Left ventricle myocardium inferior (tissue), 1 donor: ENCODE results near the gene MT1B. TPM values are rescaled to one million over a fixed set of nuclear protein-coding genes. Genes with fewer than 3 reads are reported as not detected.

Experiments used
- DNase-seq: peaks from one replicate; pipeline ENCODE4 v3.0.0-alpha.2; 2020
- H3K27ac ChIP-seq: fragments of 200-600 bp; replicated peaks from 2 replicates; pipeline ENCODE4 v1.8.0; 2021
- H3K27me3 ChIP-seq: fragments of 200-600 bp; 2 replicates; pipeline ENCODE4 v1.8.0; 2021; ENCODE audit warnings: low read depth
- H3K36me3 ChIP-seq: fragments of 200-600 bp; 2 replicates; pipeline ENCODE4 v1.8.0; 2021
- H3K4me1 ChIP-seq: fragments of 200-600 bp; 2 replicates; pipeline ENCODE4 v1.8.0; 2021
- H3K4me3 ChIP-seq: fragments of 200-600 bp; 2 replicates; pipeline ENCODE4 v1.8.0; 2021; ENCODE audit warnings: mild to moderate bottlenecking, moderate library complexity
- H3K9me3 ChIP-seq: fragments of 200-600 bp; replicated peaks from 2 replicates; pipeline ENCODE4 v1.8.0; 2021
- CTCF ChIP-seq: fragments of 200-600 bp; IDR thresholded peaks from 2 replicates; pipeline ENCODE4 v1.8.0; 2021; ENCODE audit warnings: antibody characterized with exemption, mild to moderate bottlenecking, borderline replicate concordance
- intact Hi-C: fragments of 100-400 bp; cut with micrococcal nuclease; formaldehyde crosslinking; loops from one replicate; pipeline ENCODE4 v1.11.0; 2022
- total RNA-seq: library from RNA; stranded (reverse); fragmentation: NEBNext Ultra II Directional; extraction: Animal tissue kit (Norgen Biotek cat#: 25700); gene quantifications from one replicate; pipeline ENCODE4 v1.2.1, GENCODE V29; 2021
- donor health status: DM: no; HTN: yes; CAD: no; lungs with severe emphysema.

MT1B gene
- total RNA-seq, 1 donor from 2014 or later: not detected

GRCh38 chr16:56609463-56609921 lies 42.2 kb upstream of the MT1B start:
- no peaks in the 10 kb centered on the region for H3K9me3 ChIP-seq
- peak overlapping the region; percentile 78 for H3K4me3 ChIP-seq
- H3K4me1 ChIP-seq: peaks cover 66% of the 10 kb centered on the region
- H3K36me3 ChIP-seq: no peaks in the 10 kb centered on the region
- intact Hi-C loops: loop anchor here (10.0 kb wide), 1 partner anchor 95 kb away; no protein-coding TSS in a partner anchor
- H3K27me3 ChIP-seq: no peaks in the 10 kb centered on the region
- peak overlapping the region; percentile 95 for H3K27ac ChIP-seq
- TF ChIP-seq CTCF: no peak
- no peak for DNase-seq

- peak overlapping the region; percentile 78 for H3K4me3 ChIP-seq
- peaks cover 66% of the 10 kb centered on the region for H3K4me1 ChIP-seq
- intact Hi-C loops: no loop called here
- no peaks in the 10 kb centered on the region for H3K9me3 ChIP-seq
- H3K36me3 ChIP-seq: no peaks in the 10 kb centered on the region
- no peak for DNase-seq
- peak overlapping the region; percentile 95 for H3K27ac ChIP-seq
- no peak for TF ChIP-seq CTCF
- no peaks in the 10 kb centered on the region for H3K27me3 ChIP-seq
Observed at GRCh38 chr16:56610017-56610608, 41.6 kb upstream of the MT1B start.

- peak overlapping the region; percentile 95 for H3K27ac ChIP-seq
- intact Hi-C loops: no loop called here
- no peaks in the 10 kb centered on the region for H3K27me3 ChIP-seq
- no peaks in the 10 kb centered on the region for H3K9me3 ChIP-seq
- no peak for DNase-seq
- H3K36me3 ChIP-seq: no peaks in the 10 kb centered on the region
- H3K4me3 ChIP-seq: peak overlapping the region; percentile 78
- no peak for TF ChIP-seq CTCF
- peaks cover 64% of the 10 kb centered on the region for H3K4me1 ChIP-seq
Observed at GRCh38 chr16:56610609-56611111, 41.0 kb upstream of the MT1B start.

GRCh38 chr16:56611281-56611833 lies 40.3 kb upstream of the MT1B start:
- TF ChIP-seq CTCF: no peak
- intact Hi-C loops: no loop called here
- Histone ChIP-seq H3K27me3 (no peaks in the 10 kb centered on the region), H3K27ac (peak overlapping the region; percentile 95), H3K9me3 (no peaks in the 10 kb centered on the region), H3K4me1 (peaks cover 58% of the 10 kb centered on the region), H3K36me3 (no peaks in the 10 kb centered on the region), H3K4me3 (no peak overlapping the region)
- peak; percentile 75 for DNase-seq

GRCh38 chr16:56613706-56614105 lies 38.0 kb upstream of the MT1B start:
- no peak overlapping the region for H3K27ac ChIP-seq
- no peak for DNase-seq
- no peaks in the 10 kb centered on the region for H3K36me3 ChIP-seq
- TF ChIP-seq CTCF: no peak
- H3K27me3 ChIP-seq: no peaks in the 10 kb centered on the region
- intact Hi-C loops: no loop called here
- H3K9me3 ChIP-seq: no peaks in the 10 kb centered on the region
- no peak overlapping the region for H3K4me3 ChIP-seq
- peaks cover 58% of the 10 kb centered on the region for H3K4me1 ChIP-seq
